Esophagus squamous epithelium (tissue), 5 donors: ENCODE results near the gene COPZ1. TPM values are rescaled to one million over a fixed set of nuclear protein-coding genes. Genes with fewer than 3 reads are reported as not detected.
A peak's percentile ranks its signal among the peaks of the same experiment; 100 is the strongest.

Experiments used
- DNase-seq: peaks from one replicate; lab custom pipeline; 2025; lab: John Stamatoyannopoulos, UW
- H3K27ac ChIP-seq, 4 donors: fragments of 200-600 bp; sonication (generic); one replicate each; pipeline ENCODE4 v1.5.1; 2016 to 2019; ENCODE audit warnings: mild to moderate bottlenecking in 1 of 4
- H3K27me3 ChIP-seq, 4 donors: fragments of 200-600 bp; sonication (generic); 1 replicate in 3 of 4; 2 replicates in 1 of 4; pipeline versions ENCODE4 v1.5.1 to v1.6.0; 2017 to 2021; ENCODE audit warnings: antibody characterized with exemption in 1 of 4
- H3K36me3 ChIP-seq, 3 donors: fragments of 200-600 bp; sonication (generic); one replicate each; pipeline ENCODE4 v1.5.1; 2016 to 2019
- H3K4me1 ChIP-seq, 3 donors: fragments of 200-600 bp; sonication (generic); one replicate each; pipeline ENCODE4 v1.5.1; 2017 to 2019
- H3K4me3 ChIP-seq, 4 donors: fragments of 200-600 bp; sonication (generic); 1 replicate in 3 of 4; 2 replicates in 1 of 4; pipeline ENCODE4 v1.5.1; 2016 to 2019; ENCODE audit warnings: mild to moderate bottlenecking in 2 of 4, moderate library complexity in 1 of 4
- H3K9me3 ChIP-seq, 3 donors: fragments of 200-600 bp; sonication (generic); one replicate each; pipeline ENCODE4 v1.5.1; 2016 to 2019
- CTCF ChIP-seq, 6 experiments: fragments of 450-650 bp in 4 of 6; fragments of 200-600 bp in 2 of 6; sonication (generic) in 2 of 6; IDR thresholded peaks; one replicate each; pipeline ENCODE4 v1.5.1; 2016 to 2019; ENCODE audit warnings: antibody characterized with exemption in 6 of 6, mild to moderate bottlenecking in 4 of 6, moderate library complexity in 4 of 6
- POLR2A ChIP-seq, 4 donors: fragments of 450-650 bp; IDR thresholded peaks; one replicate each; pipeline ENCODE4 v1.6.1; 2017; ENCODE audit warnings: antibody characterized with exemption in 4 of 4, mild to moderate bottlenecking in 4 of 4, moderate library complexity in 3 of 4
- WGBS, 2 donors: methylation state at CpG; one replicate each; pipeline ENCODE4 v1.1.5; 2018; 5-methylcytosine and 5-hydroxymethylcytosine counted together
- intact Hi-C: fragments of 100-400 bp; cut with DNase I; formaldehyde crosslinking; loops from one replicate; pipeline ENCODE4 v1.15.0; 2022
- total RNA-seq, 4 donors: library from RNA; depleted of rRNA; stranded (reverse); fragments of >200 nt; gene quantifications; one replicate each; pipeline ENCODE4 v1.1.0, GENCODE V29; 2016
- donor health status: DM: yes; HTN: yes; CAD: no.

COPZ1 gene
- total RNA-seq, 4 donors from 2014 or later, result 68.1 to 153 (median 97.9) TPM

- intact Hi-C loops, result no loop called here
- Histone ChIP-seq H3K9me3 (no peaks in the 10 kb centered on the region), H3K27ac (peak overlapping the region; percentile 35 to 84 (median 76)), H3K4me3 (no peak overlapping the region), H3K27me3 (no peaks in the 10 kb centered on the region), H3K36me3 (peaks cover 0 to 79% (median 7%) of the 10 kb centered on the region in 3 donors), H3K4me1 (peaks cover 45 to 92% (median 52%) of the 10 kb centered on the region in 3 donors)
- no peak for DNase-seq
- TF ChIP-seq POLR2A (IDR thresholded peaks at IDR 0.05) (no peak), CTCF (IDR thresholded peaks at IDR 0.05) (no peak)
- 30 to 53% methylated on average over 5 to 8 of the region's 8 CpGs for WGBS, 2 donors
These were observed 47.3 kb downstream of the COPZ1 start for GRCh38 chr12:54372113-54372806.

DNA sequence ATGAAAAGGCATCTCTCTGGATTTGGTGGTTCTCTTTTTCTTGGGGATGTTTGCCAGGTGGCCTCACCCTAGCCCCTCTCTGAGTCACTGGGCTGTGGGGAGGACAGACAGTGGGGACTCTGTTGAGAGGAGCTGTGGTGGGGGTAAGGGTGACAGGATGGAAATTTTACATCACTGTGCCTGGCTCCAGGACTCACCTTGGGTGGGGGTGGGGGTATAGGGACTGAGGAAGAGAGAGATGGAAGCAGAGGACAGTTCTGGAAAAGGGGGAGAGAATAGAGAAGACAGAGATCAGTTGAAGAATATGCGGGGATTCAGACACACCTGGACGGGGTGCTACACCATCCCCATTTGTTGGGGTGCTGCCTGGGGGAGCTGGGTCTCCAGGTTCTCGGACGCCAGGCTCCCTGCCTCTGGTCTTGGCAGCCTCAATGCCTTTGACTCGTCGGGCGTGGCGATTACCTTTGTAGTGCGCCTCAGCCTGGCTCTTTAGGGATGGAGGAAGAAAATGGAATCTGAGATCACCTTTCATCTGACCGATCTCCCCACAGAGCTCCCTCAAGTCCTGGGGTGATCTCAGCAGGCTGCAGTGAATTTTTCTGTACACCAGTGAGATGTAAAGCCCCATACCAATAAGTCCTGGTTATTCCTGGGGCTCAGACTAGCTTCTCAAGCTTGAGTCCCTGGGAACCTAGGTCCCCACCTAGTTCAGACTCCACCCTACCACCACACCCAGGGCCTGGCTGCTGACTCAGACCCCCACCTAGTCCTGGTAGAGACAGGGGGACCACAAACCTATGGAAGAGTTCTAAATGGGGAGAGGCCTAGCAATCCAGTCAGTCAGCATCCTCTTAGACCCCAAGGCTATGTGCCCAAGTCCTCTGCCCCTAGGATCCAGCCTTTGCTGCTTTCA lies 49.0 kb downstream of the COPZ1 start:
- intact Hi-C loops, result no loop called here
- no peaks in the 10 kb centered on the region for H3K27me3 ChIP-seq
- no peak for TF ChIP-seq CTCF (IDR thresholded peaks at IDR 0.05)
- no peak for TF ChIP-seq POLR2A (IDR thresholded peaks at IDR 0.05)
- H3K36me3 ChIP-seq, result peaks cover 0 to 95% (median 7%) of the 10 kb centered on the region in 3 donors
- H3K4me1 ChIP-seq, result peaks cover 39 to 100% (median 57%) of the 10 kb centered on the region in 3 donors
- no peak for DNase-seq
- H3K27ac ChIP-seq, result peak overlapping the region; percentile 73 to 86 (median 80)
- no peak overlapping the region for H3K4me3 ChIP-seq
- H3K9me3 ChIP-seq, result no peaks in the 10 kb centered on the region
- WGBS, 2 donors, result 38 to 86% methylated on average over 4 to 6 of the region's 10 CpGs

GRCh38 chr12:54374562-54375258 lies 49.8 kb downstream of the COPZ1 start:
- no peaks in the 10 kb centered on the region for H3K9me3 ChIP-seq
- intact Hi-C loops, result no loop called here
- TF ChIP-seq POLR2A (IDR thresholded peaks at IDR 0.05), result no peak
- no peak for TF ChIP-seq CTCF (IDR thresholded peaks at IDR 0.05)
- no peaks in the 10 kb centered on the region for H3K27me3 ChIP-seq
- peaks cover 0 to 89% (median 8%) of the 10 kb centered on the region in 3 donors for H3K36me3 ChIP-seq
- no peak overlapping the region for H3K4me3 ChIP-seq
- H3K27ac ChIP-seq, result peak overlapping the region; percentile 73 to 86 (median 80)
- 25 to 57% methylated on average over 1 to 2 of the region's 2 CpGs for WGBS, 2 donors
- no peak for DNase-seq
- H3K4me1 ChIP-seq, result peaks cover 45 to 100% (median 58%) of the 10 kb centered on the region in 3 donors

- intact Hi-C loops, result no loop called here
- H3K4me1 ChIP-seq, result peaks cover 41 to 100% (median 58%) of the 10 kb centered on the region in 3 donors
- H3K36me3 ChIP-seq, result peaks cover 0 to 88% (median 12%) of the 10 kb centered on the region in 3 donors
These were observed 50.3 kb downstream of the COPZ1 start for GRCh38 chr12:54375259-54375579.

More at GRCh38 chr12:54375259-54375579, 50.3 kb downstream of the COPZ1 start:
- Histone ChIP-seq H3K9me3 (no peaks in the 10 kb centered on the region), H3K4me3 (no peak overlapping the region), H3K27ac (peak overlapping the region; percentile 73 to 86 (median 80)), H3K27me3 (no peaks in the 10 kb centered on the region)
- no peak for TF ChIP-seq POLR2A (IDR thresholded peaks at IDR 0.05)
- no peak for TF ChIP-seq CTCF (IDR thresholded peaks at IDR 0.05)
- no peak for DNase-seq
- 62 to 63% methylated on average over 2 of the region's 2 CpGs for WGBS, 2 donors
